ENCODE measurements around the gene EHBP1L1. TPM values are rescaled to one million over a fixed set of nuclear protein-coding genes. Genes with fewer than 3 reads are reported as not detected.

EHBP1L1 gene
- total RNA-seq, 2 donors from 2014 or later, result 6.2 to 9.8 TPM

- Histone ChIP-seq H3K4me3 (ENCODE audit: low read length) (peak overlapping the region; percentile 74), H3K27ac (ENCODE audit: low read depth, low read length) (no peak overlapping the region), H3K27me3 (ENCODE audit: control insufficient read depth, insufficient read depth, low read length, poor library complexity, severe bottlenecking) (peaks cover 25% of the 10 kb centered on the region), H3K36me3 (ENCODE audit: control insufficient read depth, insufficient read depth, low read length) (no peaks in the 10 kb centered on the region), H3K4me1 (ENCODE audit: control insufficient read depth, insufficient read depth, low read length) (peaks cover 10% of the 10 kb centered on the region), H3K9me3 (ENCODE audit: control insufficient read depth, low read length) (no peaks in the 10 kb centered on the region), H3K9ac (ENCODE audit: extremely low read depth, low read length, poor library complexity, severe bottlenecking) (no peak overlapping the region)
- peak overlapping the region; percentile 97 for H3K4me3 Mint-ChIP-seq
- DNase-seq, result peak; percentile 97
- peaks cover 34% of the 10 kb centered on the region for H3K4me1 Mint-ChIP-seq
- H3K9me3 Mint-ChIP-seq, result no peaks in the 10 kb centered on the region
- no peak overlapping the region for H3K27ac Mint-ChIP-seq
- peaks cover 44% of the 10 kb centered on the region for H3K27me3 Mint-ChIP-seq (ENCODE audit: insufficient read depth)
- H3K36me3 Mint-ChIP-seq (ENCODE audit: low read depth), result peaks cover 4% of the 10 kb centered on the region
- TF ChIP-seq, protein P1, sequence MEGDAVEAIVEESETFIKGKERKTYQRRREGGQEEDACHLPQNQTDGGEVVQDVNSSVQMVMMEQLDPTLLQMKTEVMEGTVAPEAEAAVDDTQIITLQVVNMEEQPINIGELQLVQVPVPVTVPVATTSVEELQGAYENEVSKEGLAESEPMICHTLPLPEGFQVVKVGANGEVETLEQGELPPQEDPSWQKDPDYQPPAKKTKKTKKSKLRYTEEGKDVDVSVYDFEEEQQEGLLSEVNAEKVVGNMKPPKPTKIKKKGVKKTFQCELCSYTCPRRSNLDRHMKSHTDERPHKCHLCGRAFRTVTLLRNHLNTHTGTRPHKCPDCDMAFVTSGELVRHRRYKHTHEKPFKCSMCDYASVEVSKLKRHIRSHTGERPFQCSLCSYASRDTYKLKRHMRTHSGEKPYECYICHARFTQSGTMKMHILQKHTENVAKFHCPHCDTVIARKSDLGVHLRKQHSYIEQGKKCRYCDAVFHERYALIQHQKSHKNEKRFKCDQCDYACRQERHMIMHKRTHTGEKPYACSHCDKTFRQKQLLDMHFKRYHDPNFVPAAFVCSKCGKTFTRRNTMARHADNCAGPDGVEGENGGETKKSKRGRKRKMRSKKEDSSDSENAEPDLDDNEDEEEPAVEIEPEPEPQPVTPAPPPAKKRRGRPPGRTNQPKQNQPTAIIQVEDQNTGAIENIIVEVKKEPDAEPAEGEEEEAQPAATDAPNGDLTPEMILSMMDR (conservative IDR thresholded peaks at IDR 0.05), result peak; percentile 98
- 0 to 1% methylated on average over 17 to 67 of the region's 67 CpGs for WGBS, 2 experiments (ENCODE audit: insufficient coverage in 1 of 2, insufficient read length in 1 of 2)
Measured at GRCh38 chr11:65574109-65574810, 1.6 kb upstream of the EHBP1L1 start.

DNA sequence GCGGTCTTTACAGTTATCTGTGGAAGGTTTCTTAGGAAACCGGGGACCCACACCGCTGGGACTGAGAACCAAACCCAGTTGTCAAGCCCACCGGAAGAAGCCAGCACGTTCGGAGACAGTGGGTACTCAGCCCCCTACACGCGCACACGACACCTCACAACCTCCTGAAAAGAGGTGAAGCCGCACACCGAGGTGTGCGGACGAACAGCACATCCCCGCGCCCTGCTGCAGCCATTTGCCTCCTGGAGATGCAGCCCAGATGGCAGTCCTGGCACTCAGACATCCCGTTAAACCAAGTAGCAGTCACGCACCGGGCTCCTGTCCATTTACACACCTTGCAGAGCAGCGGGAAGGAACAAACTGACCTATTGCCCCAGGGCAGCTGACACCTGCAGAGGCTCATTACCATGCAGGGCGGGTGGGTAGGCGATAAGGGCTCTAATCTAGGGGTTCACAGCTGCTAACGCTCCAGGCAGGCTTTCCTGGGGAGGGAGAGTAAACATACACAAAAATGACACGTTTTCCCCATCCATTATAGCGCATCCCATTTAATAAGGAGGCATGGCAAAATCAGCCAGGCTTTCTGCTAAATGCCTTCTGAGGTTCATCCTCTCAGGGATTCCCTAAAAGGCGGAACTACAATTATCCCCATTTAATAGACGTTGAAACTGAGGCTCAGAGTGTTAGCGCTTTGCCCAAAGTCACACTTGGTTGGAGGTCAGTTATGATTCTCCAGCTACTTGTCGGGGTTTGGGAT lies 864 bp upstream of the EHBP1L1 start:
- H3K4me1 Mint-ChIP-seq, result peaks cover 32% of the 10 kb centered on the region

DNA sequence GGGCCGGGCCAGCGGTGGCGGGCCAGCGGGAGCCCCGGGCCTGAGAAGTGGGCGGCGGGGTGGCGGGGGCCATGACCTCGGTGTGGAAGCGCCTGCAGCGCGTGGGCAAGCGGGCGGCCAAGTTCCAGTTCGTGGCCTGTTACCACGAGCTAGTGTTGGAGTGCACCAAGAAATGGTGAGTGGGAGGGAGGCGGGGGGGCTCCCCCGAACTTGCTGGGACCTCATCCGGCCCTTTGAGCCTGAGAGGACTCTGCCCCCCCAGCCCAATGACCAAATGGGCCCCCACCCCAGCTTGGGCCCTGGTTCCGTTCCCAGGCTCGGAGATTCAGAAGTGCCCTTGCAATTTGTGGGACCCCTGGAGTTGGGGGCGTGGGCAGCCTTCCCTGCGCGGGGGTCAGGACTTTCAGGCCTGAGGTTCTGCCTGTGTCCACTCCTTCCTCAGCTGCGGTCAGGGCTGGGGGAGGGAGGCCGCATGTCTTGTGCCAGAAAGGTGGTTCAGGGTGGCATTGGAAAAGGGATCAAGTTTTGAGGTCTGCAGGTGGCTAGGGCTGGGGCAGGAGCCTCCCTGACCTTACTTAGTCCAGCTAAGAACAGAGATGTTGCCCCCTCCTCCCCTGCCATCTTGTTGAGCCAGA lies 496 bp downstream of the EHBP1L1 start:
- Histone ChIP-seq H3K27me3 (ENCODE audit: control insufficient read depth, insufficient read depth, low read length, poor library complexity, severe bottlenecking) (peaks cover 25% of the 10 kb centered on the region), H3K4me1 (ENCODE audit: control insufficient read depth, insufficient read depth, low read length) (peaks cover 5% of the 10 kb centered on the region), H3K27ac (ENCODE audit: low read depth, low read length) (no peak overlapping the region), H3K9ac (ENCODE audit: extremely low read depth, low read length, poor library complexity, severe bottlenecking) (no peak overlapping the region), H3K36me3 (ENCODE audit: control insufficient read depth, insufficient read depth, low read length) (no peaks in the 10 kb centered on the region), H3K9me3 (ENCODE audit: control insufficient read depth, low read length) (no peaks in the 10 kb centered on the region), H3K4me3 (ENCODE audit: low read length) (peak overlapping the region; percentile 35)
- 47 to 49% methylated on average over 17 to 26 of the region's 26 CpGs for WGBS, 2 experiments (ENCODE audit: insufficient coverage in 1 of 2, insufficient read length in 1 of 2)
- H3K27me3 Mint-ChIP-seq (ENCODE audit: insufficient read depth), result peaks cover 62% of the 10 kb centered on the region
- H3K36me3 Mint-ChIP-seq (ENCODE audit: low read depth), result peaks cover 4% of the 10 kb centered on the region
- peak overlapping the region; percentile 97 for H3K4me3 Mint-ChIP-seq
- no peak for DNase-seq
- TF ChIP-seq, protein P1 (conservative IDR thresholded peaks at IDR 0.05), result no peak
- no peak overlapping the region for H3K27ac Mint-ChIP-seq
- peaks cover 27% of the 10 kb centered on the region for H3K4me1 Mint-ChIP-seq
- no peaks in the 10 kb centered on the region for H3K9me3 Mint-ChIP-seq

More for the DNA sequence above, 864 bp upstream of the EHBP1L1 start:
- no peak overlapping the region for H3K27ac ChIP-seq (ENCODE audit: low read depth, low read length)
- H3K4me1 ChIP-seq (ENCODE audit: control insufficient read depth, insufficient read depth, low read length), result peaks cover 10% of the 10 kb centered on the region
- 9 to 23% methylated on average over 22 to 28 of the region's 28 CpGs for WGBS, 2 experiments (ENCODE audit: insufficient coverage in 1 of 2, insufficient read length in 1 of 2)
- H3K4me3 ChIP-seq (ENCODE audit: low read length), result peak overlapping the region; percentile 74
- Mint-ChIP-seq H3K36me3 (ENCODE audit: low read depth) (peaks cover 4% of the 10 kb centered on the region), H3K9me3 (no peaks in the 10 kb centered on the region), H3K4me3 (peak overlapping the region; percentile 97), H3K27me3 (ENCODE audit: insufficient read depth) (peaks cover 51% of the 10 kb centered on the region), H3K27ac (no peak overlapping the region)
- peak; percentile 70 for DNase-seq
- H3K27me3 ChIP-seq (ENCODE audit: control insufficient read depth, insufficient read depth, low read length, poor library complexity, severe bottlenecking), result peaks cover 25% of the 10 kb centered on the region
- no peaks in the 10 kb centered on the region for H3K36me3 ChIP-seq (ENCODE audit: control insufficient read depth, insufficient read depth, low read length)
- TF ChIP-seq, protein P1 (conservative IDR thresholded peaks at IDR 0.05), result no peak
- H3K9me3 ChIP-seq (ENCODE audit: control insufficient read depth, low read length), result no peaks in the 10 kb centered on the region
- H3K9ac ChIP-seq (ENCODE audit: extremely low read depth, low read length, poor library complexity, severe bottlenecking), result no peak overlapping the region
